Left cardiac atrium (tissue), 4 donors: ENCODE measurements around the gene ITGA7. TPM values are rescaled to one million over a fixed set of nuclear protein-coding genes. Genes with fewer than 3 reads are reported as not detected.

ENCODE experiments used
- ATAC-seq, 2 donors: fragments of 200-7000 bp; cut with Tn5 transposase; one replicate each; pipeline ENCODE4 v1.9.1; 2020; ENCODE audit warnings: mild to moderate bottlenecking in 2 of 2, moderate library complexity in 2 of 2
- DNase-seq: peaks from one replicate; pipeline ENCODE4 v3.0.0-alpha.2; 2020
- intact Hi-C, 2 donors: fragments of 100-400 bp; cut with DNase I; formaldehyde crosslinking; loops; one replicate each; pipeline versions ENCODE4 v1.14.1 to v1.15.1; 2022 to 2023
- total RNA-seq, 2 donors: library from RNA; stranded (reverse); fragmentation: NEBNext Ultra II Directional; extraction: Animal tissue kit (Norgen Biotek cat#: 25700); gene quantifications; one replicate each; pipeline ENCODE4 v1.2.1, GENCODE V29; 2021
- donor health status: DM: no; HTN: yes; CAD: no.
- donor health status: DM: no; HTN: yes; CAD: no; lungs with severe emphysema.
- donor health status: DM: yes; HTN: yes; CAD: no.
- donor health status: Dilated cardiomyopathy.

The ITGA7 gene
- total RNA-seq, 2 donors from 2014 or later, result 395 to 448 TPM

- intact Hi-C loops, result loop anchor here in 1 of 2 donors (5.0 kb wide), 2 partner anchors 200 to 290 kb away; no protein-coding TSS in a partner anchor
- peak; percentile 62 to 67 for ATAC-seq
- peak; percentile 68 for DNase-seq
These were observed 29.3 kb upstream of the ITGA7 start for GRCh38 chr12:55736780-55737580.

GRCh38 chr12:55736076-55736475 is 28.4 kb upstream of the ITGA7 start:
- intact Hi-C loops, result loop anchor here in 1 of 2 donors (5.0 kb wide), 2 partner anchors 201 to 291 kb away; no protein-coding TSS in a partner anchor
- ATAC-seq (no peak), DNase-seq (no peak)

GRCh38 chr12:55734595-55734994 is 26.9 kb upstream of the ITGA7 start:
- intact Hi-C loops, result no loop called here
- ATAC-seq (no peak), DNase-seq (no peak)

GRCh38 chr12:55733858-55734257 is 26.2 kb upstream of the ITGA7 start:
- no peak for DNase-seq
- intact Hi-C loops, result no loop called here
- no peak for ATAC-seq

GRCh38 chr12:55733021-55733555 is 25.4 kb upstream of the ITGA7 start:
- no peak for DNase-seq
- no peak for ATAC-seq
- intact Hi-C loops, result no loop called here

GRCh38 chr12:55732288-55732687 is 24.6 kb upstream of the ITGA7 start:
- DNase-seq (no peak), ATAC-seq (no peak)
- intact Hi-C loops, result no loop called here

GRCh38 chr12:55729819-55730818 is 22.4 kb upstream of the ITGA7 start:
- no peak for DNase-seq
- ATAC-seq, result peak in 1 of 2 donors; percentile 5
- intact Hi-C loops, result no loop called here

GRCh38 chr12:55728939-55729818 is 21.5 kb upstream of the ITGA7 start, which contains the start of gene CD63:
CD63 (minus strand) TSS chr12:55729009; CDS start chr12:55728341, 668 bp downstream.
- DNase-seq (peak; percentile 95), ATAC-seq (peak; percentile 85 to 88)

GRCh38 chr12:55728186-55728938 is 20.7 kb upstream of the ITGA7 start:
- intact Hi-C loops, result no loop called here
- ATAC-seq, result peak; percentile 53 to 59

More at GRCh38 chr12:55728939-55729818, 21.5 kb upstream of the ITGA7 start, which contains the start of gene CD63:
- intact Hi-C loops, result no loop called here

GRCh38 chr12:55727643-55728185 is 20.0 kb upstream of the ITGA7 start:
- DNase-seq (peak; percentile 80), ATAC-seq (peak in 1 of 2 donors; percentile 6)
- intact Hi-C loops, result no loop called here

More at GRCh38 chr12:55728186-55728938, 20.7 kb upstream of the ITGA7 start:
- DNase-seq, result peak; percentile 85

- intact Hi-C loops, result no loop called here
- no peak for DNase-seq
These were observed 19.3 kb upstream of the ITGA7 start for GRCh38 chr12:55726971-55727370.

GRCh38 chr12:55725556-55725955 is 17.9 kb upstream of the ITGA7 start:
- ATAC-seq, result no peak
- intact Hi-C loops, result no loop called here
- no peak for DNase-seq

More at GRCh38 chr12:55726971-55727370, 19.3 kb upstream of the ITGA7 start:
- ATAC-seq, result no peak

GRCh38 chr12:55724940-55725309 is 17.2 kb upstream of the ITGA7 start:
- intact Hi-C loops, result no loop called here
- ATAC-seq, result no peak
- no peak for DNase-seq

GRCh38 chr12:55724226-55724939 is 16.7 kb upstream of the ITGA7 start:
- DNase-seq (peak; percentile 76), ATAC-seq (no peak)
- intact Hi-C loops, result no loop called here

GRCh38 chr12:55723516-55724225 is 16.0 kb upstream of the ITGA7 start:
- ATAC-seq (no peak), DNase-seq (no peak)
- intact Hi-C loops, result no loop called here

- no peak for DNase-seq
- intact Hi-C loops, result no loop called here
- no peak for ATAC-seq
These were observed 15.2 kb upstream of the ITGA7 start for GRCh38 chr12:55722948-55723347.
